Measurements from ENCODE around the gene SALL1. TPM values are rescaled to one million over a fixed set of nuclear protein-coding genes. Genes with fewer than 3 reads are reported as not detected.

The SALL1 gene
- total RNA-seq, 4 donors from 2014 or later: 2.1 to 56.0 (median 9.5) TPM

DNA sequence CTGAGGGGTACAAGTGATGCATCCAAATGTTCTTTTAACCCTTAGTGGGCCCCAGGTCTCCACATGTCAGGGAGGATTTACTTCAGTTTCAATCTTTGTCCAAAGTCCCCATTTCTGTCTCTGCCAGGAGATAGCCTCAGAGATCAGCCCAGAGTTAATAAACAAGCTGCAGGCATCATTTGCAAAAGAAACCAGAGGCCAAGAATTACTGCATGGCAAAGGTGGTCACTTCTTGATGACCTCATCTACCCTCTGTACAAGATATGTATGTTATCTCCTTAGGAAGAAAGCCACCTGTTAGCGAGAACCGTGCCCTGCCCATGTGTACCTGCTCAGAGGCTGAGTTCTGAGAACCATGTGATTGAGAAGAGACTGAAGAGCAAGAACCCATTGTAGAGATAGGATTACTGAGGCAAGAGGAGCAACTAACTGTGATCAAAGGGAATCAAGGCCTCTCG lies 40.3 kb downstream of the SALL1 start:
- Histone ChIP-seq H3K36me3 (no peaks in the 10 kb centered on the region), H3K27me3 (no peaks in the 10 kb centered on the region), H3K9me3 (no peaks in the 10 kb centered on the region), H3K4me1 (no peaks in the 10 kb centered on the region), H3K4me3 (no peak overlapping the region), H3K27ac (no peak overlapping the region)
- no peak for DNase-seq
- intact Hi-C loops (cut with DNase I; ENCODE audit: low total_unique reads): no loop called here
- TF ChIP-seq POLR2A (IDR thresholded peaks at IDR 0.05): no peak
- TF ChIP-seq, protein P1, sequence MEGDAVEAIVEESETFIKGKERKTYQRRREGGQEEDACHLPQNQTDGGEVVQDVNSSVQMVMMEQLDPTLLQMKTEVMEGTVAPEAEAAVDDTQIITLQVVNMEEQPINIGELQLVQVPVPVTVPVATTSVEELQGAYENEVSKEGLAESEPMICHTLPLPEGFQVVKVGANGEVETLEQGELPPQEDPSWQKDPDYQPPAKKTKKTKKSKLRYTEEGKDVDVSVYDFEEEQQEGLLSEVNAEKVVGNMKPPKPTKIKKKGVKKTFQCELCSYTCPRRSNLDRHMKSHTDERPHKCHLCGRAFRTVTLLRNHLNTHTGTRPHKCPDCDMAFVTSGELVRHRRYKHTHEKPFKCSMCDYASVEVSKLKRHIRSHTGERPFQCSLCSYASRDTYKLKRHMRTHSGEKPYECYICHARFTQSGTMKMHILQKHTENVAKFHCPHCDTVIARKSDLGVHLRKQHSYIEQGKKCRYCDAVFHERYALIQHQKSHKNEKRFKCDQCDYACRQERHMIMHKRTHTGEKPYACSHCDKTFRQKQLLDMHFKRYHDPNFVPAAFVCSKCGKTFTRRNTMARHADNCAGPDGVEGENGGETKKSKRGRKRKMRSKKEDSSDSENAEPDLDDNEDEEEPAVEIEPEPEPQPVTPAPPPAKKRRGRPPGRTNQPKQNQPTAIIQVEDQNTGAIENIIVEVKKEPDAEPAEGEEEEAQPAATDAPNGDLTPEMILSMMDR (IDR thresholded peaks at IDR 0.05): no peak

GRCh38 chr16:51109173-51109572 lies 41.9 kb downstream of the SALL1 start:
- TF ChIP-seq POLR2A (IDR thresholded peaks at IDR 0.05): no peak
- TF ChIP-seq, protein P1 (IDR thresholded peaks at IDR 0.05): no peak
- Histone ChIP-seq H3K36me3 (no peaks in the 10 kb centered on the region), H3K4me3 (no peak overlapping the region), H3K27ac (no peak overlapping the region), H3K4me1 (no peaks in the 10 kb centered on the region), H3K9me3 (no peaks in the 10 kb centered on the region), H3K27me3 (no peaks in the 10 kb centered on the region)
- intact Hi-C loops (cut with DNase I; ENCODE audit: low total_unique reads): no loop called here
- DNase-seq: no peak

DNA sequence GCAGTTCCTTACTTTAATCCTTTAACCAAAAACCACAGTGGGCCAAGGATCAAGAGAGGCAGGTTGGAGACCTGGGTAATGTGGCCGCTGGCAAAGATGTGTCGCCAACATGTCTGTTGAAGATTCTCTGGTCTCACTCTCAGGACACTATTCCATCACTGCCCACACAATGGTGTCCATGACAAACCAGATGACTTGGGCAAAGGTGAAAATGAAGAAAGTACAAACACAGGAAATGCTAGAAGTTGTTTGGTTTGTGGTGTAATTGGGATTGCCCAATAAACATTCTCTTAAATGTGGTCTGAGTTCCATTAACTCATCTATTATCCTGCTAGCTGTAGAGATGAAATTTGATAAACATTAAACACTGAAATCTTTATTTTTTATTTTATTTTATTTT lies 43.3 kb downstream of the SALL1 start:
- H3K36me3 ChIP-seq: no peaks in the 10 kb centered on the region
- no peaks in the 10 kb centered on the region for H3K27me3 ChIP-seq
- TF ChIP-seq, protein P1 (IDR thresholded peaks at IDR 0.05): no peak
- TF ChIP-seq POLR2A (IDR thresholded peaks at IDR 0.05): no peak
- no peak overlapping the region for H3K27ac ChIP-seq
- intact Hi-C loops (cut with DNase I; ENCODE audit: low total_unique reads): no loop called here
- DNase-seq: no peak
- H3K4me3 ChIP-seq: no peak overlapping the region
- H3K4me1 ChIP-seq: no peaks in the 10 kb centered on the region
- no peaks in the 10 kb centered on the region for H3K9me3 ChIP-seq

DNA sequence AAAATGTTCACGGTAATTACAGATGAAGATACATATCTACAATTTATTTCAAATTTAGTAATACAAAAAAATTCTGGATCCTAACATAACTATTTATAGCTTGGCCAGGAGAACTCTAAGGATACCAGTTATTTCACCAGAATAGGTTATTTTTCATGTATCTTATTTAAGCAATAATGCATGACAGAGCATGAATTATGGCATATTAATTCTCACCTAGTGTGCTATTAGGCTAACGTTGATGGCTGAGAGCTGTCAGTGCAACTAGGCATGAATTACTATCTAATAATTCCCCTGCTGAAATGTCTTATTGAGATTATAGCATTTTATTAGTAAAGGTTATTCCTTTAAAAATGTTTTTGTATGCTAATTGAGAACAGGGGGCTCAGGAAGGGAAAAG lies 44.5 kb downstream of the SALL1 start:
- no peaks in the 10 kb centered on the region for H3K4me1 ChIP-seq
- no peaks in the 10 kb centered on the region for H3K9me3 ChIP-seq
- no peaks in the 10 kb centered on the region for H3K27me3 ChIP-seq
- no peak overlapping the region for H3K4me3 ChIP-seq
- intact Hi-C loops (cut with DNase I; ENCODE audit: low total_unique reads): no loop called here
- TF ChIP-seq POLR2A (IDR thresholded peaks at IDR 0.05): no peak
- TF ChIP-seq, protein P1 (IDR thresholded peaks at IDR 0.05): no peak
- no peak overlapping the region for H3K27ac ChIP-seq
- DNase-seq: no peak
- H3K36me3 ChIP-seq: no peaks in the 10 kb centered on the region

GRCh38 chr16:51103590-51103989 lies 47.5 kb downstream of the SALL1 start:
- H3K4me1 ChIP-seq: no peaks in the 10 kb centered on the region
- no peaks in the 10 kb centered on the region for H3K9me3 ChIP-seq
- H3K4me3 ChIP-seq: no peak overlapping the region
- TF ChIP-seq POLR2A (IDR thresholded peaks at IDR 0.05): no peak
- TF ChIP-seq, protein P1 (IDR thresholded peaks at IDR 0.05): no peak
- H3K27me3 ChIP-seq: no peaks in the 10 kb centered on the region
- no peak for DNase-seq
- H3K27ac ChIP-seq: no peak overlapping the region
- no peaks in the 10 kb centered on the region for H3K36me3 ChIP-seq
- intact Hi-C loops (cut with DNase I; ENCODE audit: low total_unique reads): no loop called here

Measured in uterus (tissue), 4 donors.